GM12878 (cell line): ENCODE measurements around the gene SUZ12. TPM values are rescaled to one million over a fixed set of nuclear protein-coding genes. Genes with fewer than 3 reads are reported as not detected.

Source experiments
- ATAC-seq: fragments of 200-7000 bp; cut with Tn5 transposase; 3 replicates; pipeline ENCODE4 v1.9.1; 2020; ENCODE audit warnings: mild to moderate bottlenecking, moderate library complexity
- BruUV-seq: library from RNA; stranded (reverse); fragments of 400-500 nt; replicated peaks from 2 replicates; lab custom pipeline; 2021; lab: Mats Ljungman, UMichigan
- CTCF ChIA-PET: fragments of 300-600 bp; sonication (Branson Sonifier 250); formaldehyde crosslinking; extraction: SDS; loops from one replicate; lab custom pipeline; 2021; ENCODE audit warnings: inconsistent platforms; lab: Yijun Ruan, JAX
- POLR2A ChIA-PET: fragments of 350-600 bp; formaldehyde crosslinking; extraction: SDS; loops from one replicate; lab custom pipeline; 2021; ENCODE audit warnings: inconsistent platforms; lab: Charles Lee
- RAD21 ChIA-PET: fragments of 300-600 bp; sonication (Branson Sonifier 250); formaldehyde crosslinking; loops from one replicate; lab custom pipeline; 2023; ENCODE audit warnings: antibody characterized with exemption; ENCODE audit not compliant: unreplicated experiment; lab: Charles Lee
- SMC1A ChIA-PET: fragments of 300-600 bp; sonication (Branson Sonifier 250); formaldehyde crosslinking; loops from one replicate; lab custom pipeline; 2023; ENCODE audit not compliant: unreplicated experiment, uncharacterized antibody; lab: Charles Lee
- DNase-seq: peaks from one replicate; pipeline ENCODE4 v3.0.0-alpha.2; 2011; ENCODE audit warnings: low read depth, low spot score
- FAIRE-seq: peaks from 3 replicates; lab custom pipeline; 2011; peaks lifted over from hg19 to GRCh38; lab: Jason Lieb, UNC
- H2AFZ ChIP-seq: 2 replicates; pipeline ENCODE4 v1.6.0; 2011; ENCODE audit warnings: low read depth, low read length, control low read depth; ENCODE audit not compliant: control insufficient read depth
- H3K27ac ChIP-seq: 2 replicates; pipeline ENCODE4 v1.5.1; 2011; ENCODE audit warnings: control low read depth; ENCODE audit not compliant: control insufficient read depth, insufficient read depth
- H3K27me3 ChIP-seq, 2 experiments: replicated peaks in 1 of 2; 2 replicates each; pipeline versions ENCODE4 v1.6.0 to v1.6.1; 2011; ENCODE audit warnings: low read length in 1 of 2; ENCODE audit not compliant: control insufficient read depth in 2 of 2, insufficient read depth in 2 of 2
- H3K36me3 ChIP-seq, 2 experiments: 2 replicates each; pipeline ENCODE4 v1.5.1; 2011; ENCODE audit warnings: low read length in 1 of 2; ENCODE audit not compliant: control insufficient read depth in 2 of 2, insufficient read depth in 2 of 2
- H3K4me1 ChIP-seq: 2 replicates; pipeline ENCODE4 v1.6.1; 2011; ENCODE audit warnings: mild to moderate bottlenecking, low read length, moderate library complexity, mixed read lengths; ENCODE audit not compliant: control insufficient read depth, insufficient read depth
- H3K4me2 ChIP-seq: 2 replicates; pipeline ENCODE4 v1.6.0; 2011; ENCODE audit warnings: control low read depth; ENCODE audit not compliant: control insufficient read depth, insufficient read depth
- H3K4me3 ChIP-seq: fragments of 200-600 bp; sonication (generic); 2 replicates; pipeline ENCODE4 v1.5.1; 2016
- H3K79me2 ChIP-seq: 2 replicates; pipeline ENCODE4 v1.6.0; 2011; ENCODE audit warnings: low read length; ENCODE audit not compliant: control insufficient read depth, insufficient read depth
- H3K9ac ChIP-seq: 2 replicates; pipeline ENCODE4 v1.8.0; 2011; ENCODE audit warnings: low read length, control low read depth, mixed read lengths; ENCODE audit not compliant: control insufficient read depth, insufficient read depth
- H3K9me3 ChIP-seq: replicated peaks from 3 replicates; pipeline ENCODE4 v1.5.1; 2011; ENCODE audit warnings: mild to moderate bottlenecking, low read length; ENCODE audit not compliant: control insufficient read depth, insufficient read depth
- H4K20me1 ChIP-seq: 2 replicates; pipeline ENCODE4 v1.6.0; 2011; ENCODE audit not compliant: control insufficient read depth, insufficient read depth
- CBX3 ChIP-seq: fragments of 200-600 bp; sonication (generic); IDR thresholded peaks from 2 replicates; pipeline ENCODE4 v1.6.1; 2016; ENCODE audit warnings: low read depth, borderline replicate concordance
- CHD2 ChIP-seq: IDR thresholded peaks from 2 replicates; pipeline ENCODE4 v1.6.1; 2011; ENCODE audit warnings: low read depth, low read length, improper control_type of control experiment, borderline replicate concordance
- ELK1 ChIP-seq: IDR thresholded peaks from 2 replicates; pipeline ENCODE4 v1.6.1; 2012; ENCODE audit warnings: low read depth, low read length, improper control_type of control experiment
- FOS ChIP-seq: IDR thresholded peaks from 3 replicates; pipeline ENCODE4 v1.6.1; 2011; ENCODE audit warnings: borderline replicate concordance; ENCODE audit not compliant: insufficient read length; ENCODE audit errors: extremely low read depth
- FOXM1 ChIP-seq: IDR thresholded peaks from 2 replicates; pipeline ENCODE4 v1.6.1; 2012; ENCODE audit warnings: low read depth, mild to moderate bottlenecking, inconsistent platforms, low read length, moderate library complexity
- HSF1 ChIP-seq: fragments of 150-350 bp; IDR thresholded peaks from 2 replicates; pipeline ENCODE4 v1.6.1; 2014; ENCODE audit warnings: mild to moderate bottlenecking, low read depth, low read length
- MXI1 ChIP-seq: fragments of 150-350 bp; IDR thresholded peaks from 2 replicates; pipeline ENCODE4 v1.6.1; 2011; ENCODE audit warnings: low read depth, mild to moderate bottlenecking, inconsistent platforms, low read length, improper control_type of control experiment
- MYB ChIP-seq: fragments of 150-350 bp; IDR thresholded peaks from 2 replicates; pipeline ENCODE4 v1.6.1; 2014; ENCODE audit warnings: mild to moderate bottlenecking, low read depth, low read length, borderline replicate concordance
- NKRF ChIP-seq: fragments of 450-650 bp; conservative IDR thresholded peaks from 2 replicates; pipeline ENCODE4 v1.6.1; 2017; ENCODE audit warnings: mild to moderate bottlenecking, moderate library complexity
- RAD21 ChIP-seq: IDR thresholded peaks from 2 replicates; pipeline ENCODE4 v1.6.1; 2011; ENCODE audit warnings: mild to moderate bottlenecking, low read depth, low read length, moderate library complexity; ENCODE audit not compliant: insufficient read depth
- RBBP5 ChIP-seq: fragments of 200-600 bp; sonication (generic); conservative IDR thresholded peaks from 2 replicates; pipeline ENCODE4 v1.6.1; 2016
- REST ChIP-seq: IDR thresholded peaks from 2 replicates; pipeline ENCODE4 v1.6.1; 2012; ENCODE audit warnings: mild to moderate bottlenecking, low read depth, low read length
- SMAD5 ChIP-seq: IDR thresholded peaks from 2 replicates; pipeline ENCODE4 v1.6.1; 2016; ENCODE audit warnings: antibody characterized with exemption, low read depth
- SMC3 ChIP-seq: IDR thresholded peaks from 2 replicates; pipeline ENCODE4 v1.6.1; 2011; ENCODE audit warnings: low read length, improper control_type of control experiment, borderline replicate concordance
- SRF ChIP-seq, 2 experiments: IDR thresholded peaks; 2 replicates each; pipeline ENCODE4 v1.6.1; 2011; ENCODE audit warnings: low read depth in 2 of 2, low read length in 2 of 2, mild to moderate bottlenecking in 1 of 2, moderate library complexity in 1 of 2
- ZNF207 ChIP-seq: fragments of 450-650 bp; IDR thresholded peaks from 2 replicates; pipeline ENCODE4 v1.6.1; 2014; ENCODE audit warnings: antibody characterized with exemption, mild to moderate bottlenecking, borderline replicate concordance
- WGBS: methylation state at CpG from one replicate; pipeline ENCODE4 v1.1.6; 2016; ENCODE audit warnings: low lambda C conversion rate; ENCODE audit not compliant: insufficient replicate concordance, insufficient coverage; ENCODE audit errors: missing lambda C conversion rate; 5-methylcytosine and 5-hydroxymethylcytosine counted together
- in situ Hi-C: fragments of 300-500 bp; cut with MboI; formaldehyde crosslinking; loops from 9 replicates; pipeline ENCODE4 v1.14.3; 2018; ENCODE audit warnings: mixed read lengths
- intact Hi-C: fragments of 100-400 bp; cut with micrococcal nuclease; formaldehyde crosslinking; loops from one replicate; pipeline ENCODE4 v1.14.2; 2022; ENCODE audit not compliant: unreplicated experiment
- polyA plus RNA-seq, 11 experiments: library from polyadenylated mRNA; depleted of rRNA in 4 of 11; unstranded in 6 of 11; stranded (reverse) in 5 of 11; fragments of >200 nt; fragmentation: Nextera tagmentation in 4 of 11; fragmentation: Illumina TruSeq in 1 of 11; extraction: Ambion mirVana in 4 of 11; extraction: Trizol in 1 of 11; gene quantifications; 1 replicate in 1 of 11; 2 replicates in 10 of 11; pipeline versions ENCODE4 v1.2.1 to v1.2.3, GENCODE V29; 2011 to 2016; ENCODE audit warnings: inconsistent platforms in 2 of 11, missing spikeins in 2 of 11, low read depth in 1 of 11
- total RNA-seq, 4 experiments: library from RNA; depleted of rRNA in 3 of 4; stranded (reverse); fragments of >200 nt in 3 of 4; fragmentation: Illumina TruSeq in 1 of 4; extraction: Trizol in 1 of 4; gene quantifications; 2 replicates each; pipeline versions ENCODE4 v1.2.1 to v1.2.3, GENCODE V29; 2013 to 2021

Gene SUZ12
- total and polyA plus RNA-seq, 10 of the 15 experiments (the other 5 are each of a cell fraction or from before 2014, with no cell fraction given): 19.2 to 69.2 (median 34.5) TPM

GRCh38 chr17:31915456-31916100 is 21.2 kb upstream of the SUZ12 start:
- 16% methylated on average over 3 of the region's 3 CpGs for WGBS
- intact Hi-C loops (no loop called here), in situ Hi-C loops (no loop called here)
- Histone ChIP-seq H3K27ac (no peak overlapping the region), H2AFZ (no peak overlapping the region), H3K27me3 (peaks cover 0 to 5% of the 10 kb centered on the region in 2 experiments; a peak in 1 of 4 replicates), H3K36me3 (no peaks in the 10 kb centered on the region), H3K4me3 (no peak overlapping the region), H3K4me1 (peaks cover 3% of the 10 kb centered on the region; the same call in 1 of the 2 replicates), H4K20me1 (no peaks in the 10 kb centered on the region), H3K9ac (no peak overlapping the region), H3K9me3 (no peaks in the 10 kb centered on the region), H3K4me2 (no peak overlapping the region), H3K79me2 (no peaks in the 10 kb centered on the region)
- POLR2A ChIA-PET: no interaction called here
- BruUV-seq: no TSS peak
- no peak for FAIRE-seq
- SMC1A ChIA-PET: no interaction called here
- RAD21 ChIA-PET: no interaction called here
- ATAC-seq: no peak
- CTCF ChIA-PET: interaction anchor here (0.6 kb wide), 1 partner anchor 70 kb away, joined by 3 read pairs; no protein-coding TSS in a partner anchor
- DNase-seq: no peak
- no peak for TF ChIP-seq NKRF
- no peak for TF ChIP-seq ZNF207
- TF ChIP-seq MXI1: no peak
- no peak for TF ChIP-seq MYB
- no peak for TF ChIP-seq RAD21
- no peak for TF ChIP-seq CBX3
- TF ChIP-seq CHD2: no peak
- no peak for TF ChIP-seq SMAD5
- TF ChIP-seq FOS: no peak
- TF ChIP-seq SRF (IDR thresholded peaks at IDR 0.05; ENCODE audit: low read depth in 2 of 2, low read length in 2 of 2): no peak
- TF ChIP-seq SMC3: no peak
- TF ChIP-seq ELK1: no peak
- TF ChIP-seq HSF1: no peak
- no peak for TF ChIP-seq FOXM1
- TF ChIP-seq REST: no peak
- TF ChIP-seq RBBP5: no peak
